ENCODE data around the gene SFI1. TPM values are rescaled to one million over a fixed set of nuclear protein-coding genes. Genes with fewer than 3 reads are reported as not detected.

SFI1 gene
- total RNA-seq, 5 donors from 2014 or later (not counting 1 experiment from before 2014, with no cell fraction given), result 284 to 383 (median 304) TPM

GRCh38 chr22:31605851-31606585 is 109.7 kb downstream of the SFI1 start:
- peaks cover 39 to 90% of the 10 kb centered on the region in 2 donors for H3K36me3 ChIP-seq (ENCODE audit: control insufficient read depth in 2 of 2, extremely low read depth in 1 of 2, insufficient read depth in 1 of 2, low read length in 1 of 2)
- no peaks in the 10 kb centered on the region for H3K4me1 Mint-ChIP-seq
- no peak for ATAC-seq (replicated peaks in 1 of 4)

GRCh38 chr22:31607696-31608095 is 111.4 kb downstream of the SFI1 start:
- H3K27ac Mint-ChIP-seq, result no peak overlapping the region

More at GRCh38 chr22:31605851-31606585, 109.7 kb downstream of the SFI1 start:
- ChIA-PET CTCF (no interaction called here), POLR2A (no interaction called here)
- Histone ChIP-seq H3K27ac (ENCODE audit: low read length) (no peak overlapping the region), H3K9me3 (no peaks in the 10 kb centered on the region), H3K4me3 (ENCODE audit: control insufficient read depth in 1 of 2, extremely low read depth in 1 of 2, low read length in 1 of 2) (no peak overlapping the region), H3K27me3 (replicated peaks in 1 of 2; ENCODE audit: control insufficient read depth in 2 of 2, extremely low read depth in 1 of 2, insufficient read depth in 2 of 2, low read length in 1 of 2) (no peaks in the 10 kb centered on the region), H3K4me1 (ENCODE audit: control insufficient read depth in 1 of 2, extremely low read depth in 1 of 2, insufficient read depth in 2 of 2, low read length in 2 of 2) (no peaks in the 10 kb centered on the region)
- Mint-ChIP-seq H3K36me3 (peaks cover 42% of the 10 kb centered on the region), H3K27me3 (no peaks in the 10 kb centered on the region), H3K4me3 (no peak overlapping the region), H3K9me3 (no peaks in the 10 kb centered on the region), H3K27ac (peak overlapping the region in 1 of 2 donors; percentile 44)
- 90% methylated on average over 2 of the region's 9 CpGs for WGBS (ENCODE audit: insufficient coverage)
- no peak for DNase-seq

GRCh38 chr22:31609716-31610115 is 113.4 kb downstream of the SFI1 start:
- POLR2A ChIA-PET, result no interaction called here
- H3K36me3 Mint-ChIP-seq, result peaks cover 30% of the 10 kb centered on the region

More at GRCh38 chr22:31607696-31608095, 111.4 kb downstream of the SFI1 start:
- ChIA-PET POLR2A (no interaction called here), CTCF (no interaction called here)
- Mint-ChIP-seq H3K27me3 (no peaks in the 10 kb centered on the region), H3K9me3 (no peaks in the 10 kb centered on the region), H3K4me1 (no peaks in the 10 kb centered on the region), H3K4me3 (no peak overlapping the region), H3K36me3 (peaks cover 39% of the 10 kb centered on the region)
- Histone ChIP-seq H3K27me3 (replicated peaks in 1 of 2; ENCODE audit: control insufficient read depth in 2 of 2, extremely low read depth in 1 of 2, insufficient read depth in 2 of 2, low read length in 1 of 2) (no peaks in the 10 kb centered on the region), H3K4me3 (ENCODE audit: control insufficient read depth in 1 of 2, extremely low read depth in 1 of 2, low read length in 1 of 2) (no peak overlapping the region), H3K9me3 (no peaks in the 10 kb centered on the region), H3K4me1 (ENCODE audit: control insufficient read depth in 1 of 2, extremely low read depth in 1 of 2, insufficient read depth in 2 of 2, low read length in 2 of 2) (no peaks in the 10 kb centered on the region), H3K27ac (ENCODE audit: low read length) (no peak overlapping the region), H3K36me3 (ENCODE audit: control insufficient read depth in 2 of 2, extremely low read depth in 1 of 2, insufficient read depth in 1 of 2, low read length in 1 of 2) (peaks cover 39 to 88% of the 10 kb centered on the region in 2 donors)
- 94% methylated on average over 6 of the region's 7 CpGs for WGBS (ENCODE audit: insufficient coverage)
- ATAC-seq (replicated peaks in 1 of 4) (no peak), DNase-seq (no peak)

GRCh38 chr22:31610611-31611010 is 114.3 kb downstream of the SFI1 start:
- Histone ChIP-seq H3K9me3 (no peaks in the 10 kb centered on the region), H3K4me1 (ENCODE audit: control insufficient read depth in 1 of 2, extremely low read depth in 1 of 2, insufficient read depth in 2 of 2, low read length in 2 of 2) (peaks cover 0 to 13% of the 10 kb centered on the region in 2 experiments), H3K36me3 (ENCODE audit: control insufficient read depth in 2 of 2, extremely low read depth in 1 of 2, insufficient read depth in 1 of 2, low read length in 1 of 2) (peaks cover 33 to 79% of the 10 kb centered on the region in 2 donors), H3K27ac (ENCODE audit: low read length) (no peak overlapping the region), H3K27me3 (replicated peaks in 1 of 2; ENCODE audit: control insufficient read depth in 2 of 2, extremely low read depth in 1 of 2, insufficient read depth in 2 of 2, low read length in 1 of 2) (no peaks in the 10 kb centered on the region), H3K4me3 (ENCODE audit: control insufficient read depth in 1 of 2, extremely low read depth in 1 of 2, low read length in 1 of 2) (no peak overlapping the region)
- ChIA-PET CTCF (no interaction called here), POLR2A (no interaction called here)
- DNase-seq, result no peak
- no peak for ATAC-seq (replicated peaks in 1 of 4)
- 100% methylated on average over 5 of the region's 6 CpGs for WGBS (ENCODE audit: insufficient coverage)
- no peak overlapping the region for H3K4me3 Mint-ChIP-seq
- H3K9me3 Mint-ChIP-seq, result no peaks in the 10 kb centered on the region
- no peak overlapping the region for H3K27ac Mint-ChIP-seq
- H3K4me1 Mint-ChIP-seq, result peaks cover 8 to 14% (median 12%) of the 10 kb centered on the region in 3 donors
- no peaks in the 10 kb centered on the region for H3K27me3 Mint-ChIP-seq
- H3K36me3 Mint-ChIP-seq, result peaks cover 25% of the 10 kb centered on the region

More at GRCh38 chr22:31609716-31610115, 113.4 kb downstream of the SFI1 start:
- Mint-ChIP-seq H3K27ac (peak overlapping the region; percentile 43 to 44), H3K27me3 (no peaks in the 10 kb centered on the region), H3K4me3 (no peak overlapping the region), H3K9me3 (no peaks in the 10 kb centered on the region), H3K4me1 (peaks cover 2 to 8% (median 6%) of the 10 kb centered on the region in 3 donors)
- Histone ChIP-seq H3K4me3 (ENCODE audit: control insufficient read depth in 1 of 2, extremely low read depth in 1 of 2, low read length in 1 of 2) (no peak overlapping the region), H3K27ac (ENCODE audit: low read length) (no peak overlapping the region), H3K4me1 (ENCODE audit: control insufficient read depth in 1 of 2, extremely low read depth in 1 of 2, insufficient read depth in 2 of 2, low read length in 2 of 2) (peaks cover 0 to 5% of the 10 kb centered on the region in 2 experiments), H3K27me3 (replicated peaks in 1 of 2; ENCODE audit: control insufficient read depth in 2 of 2, extremely low read depth in 1 of 2, insufficient read depth in 2 of 2, low read length in 1 of 2) (no peaks in the 10 kb centered on the region), H3K9me3 (no peaks in the 10 kb centered on the region), H3K36me3 (ENCODE audit: control insufficient read depth in 2 of 2, extremely low read depth in 1 of 2, insufficient read depth in 1 of 2, low read length in 1 of 2) (peaks cover 27 to 82% of the 10 kb centered on the region in 2 donors)
- 94% methylated on average over 5 of the region's 10 CpGs for WGBS (ENCODE audit: insufficient coverage)
- CTCF ChIA-PET, result no interaction called here
- DNase-seq, result no peak
- no peak for ATAC-seq (replicated peaks in 1 of 4)

- ChIA-PET POLR2A (no interaction called here), CTCF (no interaction called here)
- H3K9me3 ChIP-seq, result no peaks in the 10 kb centered on the region
- H3K36me3 ChIP-seq (ENCODE audit: control insufficient read depth in 2 of 2, extremely low read depth in 1 of 2, insufficient read depth in 1 of 2, low read length in 1 of 2), result peaks cover 33 to 76% of the 10 kb centered on the region in 2 donors
- Mint-ChIP-seq H3K27ac (no peak overlapping the region), H3K36me3 (peaks cover 25% of the 10 kb centered on the region), H3K27me3 (no peaks in the 10 kb centered on the region), H3K9me3 (no peaks in the 10 kb centered on the region), H3K4me3 (no peak overlapping the region), H3K4me1 (peaks cover 12 to 20% (median 18%) of the 10 kb centered on the region in 3 donors)
- 95% methylated on average over 15 of the region's 16 CpGs for WGBS (ENCODE audit: insufficient coverage)
- H3K4me3 ChIP-seq (ENCODE audit: control insufficient read depth in 1 of 2, extremely low read depth in 1 of 2, low read length in 1 of 2), result no peak overlapping the region
- no peak for DNase-seq
- H3K4me1 ChIP-seq (ENCODE audit: control insufficient read depth in 1 of 2, extremely low read depth in 1 of 2, insufficient read depth in 2 of 2, low read length in 2 of 2), result peaks cover 0 to 17% of the 10 kb centered on the region in 2 experiments
- H3K27ac ChIP-seq (ENCODE audit: low read length), result no peak overlapping the region
- H3K27me3 ChIP-seq (replicated peaks in 1 of 2; ENCODE audit: control insufficient read depth in 2 of 2, extremely low read depth in 1 of 2, insufficient read depth in 2 of 2, low read length in 1 of 2), result no peaks in the 10 kb centered on the region
- no peak for ATAC-seq (replicated peaks in 1 of 4)
These were observed 114.9 kb downstream of the SFI1 start for GRCh38 chr22:31611061-31611760.

GRCh38 chr22:31612891-31613285 is 116.6 kb downstream of the SFI1 start:
- POLR2A ChIA-PET, result no interaction called here
- CTCF ChIA-PET, result no interaction called here
- WGBS (ENCODE audit: insufficient coverage), result 96% methylated on average over 5 of the region's 12 CpGs
- no peaks in the 10 kb centered on the region for H3K27me3 Mint-ChIP-seq
- H3K4me3 ChIP-seq (ENCODE audit: control insufficient read depth in 1 of 2, extremely low read depth in 1 of 2, low read length in 1 of 2), result no peak overlapping the region
- no peaks in the 10 kb centered on the region for H3K9me3 Mint-ChIP-seq
- H3K36me3 ChIP-seq (ENCODE audit: control insufficient read depth in 2 of 2, extremely low read depth in 1 of 2, insufficient read depth in 1 of 2, low read length in 1 of 2), result peaks cover 32 to 75% of the 10 kb centered on the region in 2 donors
- no peak overlapping the region for H3K27ac Mint-ChIP-seq
- H3K27ac ChIP-seq (ENCODE audit: low read length), result no peak overlapping the region
- no peaks in the 10 kb centered on the region for H3K27me3 ChIP-seq (replicated peaks in 1 of 2; ENCODE audit: control insufficient read depth in 2 of 2, extremely low read depth in 1 of 2, insufficient read depth in 2 of 2, low read length in 1 of 2)
- peaks cover 0 to 21% of the 10 kb centered on the region in 2 experiments for H3K4me1 ChIP-seq (ENCODE audit: control insufficient read depth in 1 of 2, extremely low read depth in 1 of 2, insufficient read depth in 2 of 2, low read length in 2 of 2)
- DNase-seq (no peak), ATAC-seq (replicated peaks in 1 of 4) (no peak)
- no peak overlapping the region for H3K4me3 Mint-ChIP-seq
- H3K4me1 Mint-ChIP-seq, result peaks cover 12 to 21% (median 18%) of the 10 kb centered on the region in 3 donors
- H3K9me3 ChIP-seq, result no peaks in the 10 kb centered on the region
- H3K36me3 Mint-ChIP-seq, result peaks cover 25% of the 10 kb centered on the region

Data from T-cell (primary cell).